COLO668 (cell line): ENCODE data around the gene ROBO1.
"Not testable (repeated sequence)": the region's sequence is repeated elsewhere in the genome, so short reads cannot be mapped to it uniquely, and the experiment has no call there.

Experiments used
- DNase-seq: peaks from one replicate; lab custom pipeline; 2025; ENCODE audit not compliant: unreplicated experiment; lab: John Stamatoyannopoulos, UW

ROBO1 gene

DNA sequence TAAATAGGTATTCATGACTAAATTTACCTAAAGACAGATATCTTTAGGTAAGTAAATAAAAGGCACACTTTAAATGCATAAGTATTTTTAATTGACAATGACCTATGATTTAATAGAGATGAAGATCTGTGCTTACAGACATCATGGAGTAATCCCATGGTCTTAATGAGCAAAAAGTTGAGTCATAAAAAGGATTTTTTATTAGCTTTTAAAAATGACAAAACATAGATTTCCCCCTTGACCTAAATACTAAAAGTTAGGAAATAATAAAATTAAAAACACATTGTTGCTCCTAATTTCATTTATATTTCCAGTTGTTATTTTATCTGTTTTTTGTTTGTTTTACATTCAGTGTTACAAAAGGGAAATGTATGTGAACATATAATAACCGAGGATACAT is 1005.7 kb downstream of the ROBO1 start:
- no peak for DNase-seq

DNA sequence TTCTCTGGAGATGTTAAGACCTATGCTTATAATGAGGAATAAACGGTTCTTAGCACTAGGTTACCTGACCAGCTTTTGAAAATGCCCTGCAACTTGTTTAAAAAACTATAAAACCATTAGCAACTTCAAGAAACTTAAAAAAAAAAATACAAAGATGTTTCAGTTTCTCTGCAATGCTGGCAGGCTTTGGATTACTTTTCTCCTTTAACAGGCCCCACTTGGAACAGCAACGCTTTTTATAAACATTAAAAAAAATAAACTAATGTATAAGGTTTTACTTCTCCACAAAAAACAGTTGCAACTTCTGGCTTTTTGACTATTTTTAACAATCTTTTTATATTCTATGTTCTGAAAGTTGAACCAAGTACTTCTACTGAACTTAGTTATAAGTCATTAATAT is 1006.7 kb downstream of the ROBO1 start:
- DNase-seq, result no peak

DNA sequence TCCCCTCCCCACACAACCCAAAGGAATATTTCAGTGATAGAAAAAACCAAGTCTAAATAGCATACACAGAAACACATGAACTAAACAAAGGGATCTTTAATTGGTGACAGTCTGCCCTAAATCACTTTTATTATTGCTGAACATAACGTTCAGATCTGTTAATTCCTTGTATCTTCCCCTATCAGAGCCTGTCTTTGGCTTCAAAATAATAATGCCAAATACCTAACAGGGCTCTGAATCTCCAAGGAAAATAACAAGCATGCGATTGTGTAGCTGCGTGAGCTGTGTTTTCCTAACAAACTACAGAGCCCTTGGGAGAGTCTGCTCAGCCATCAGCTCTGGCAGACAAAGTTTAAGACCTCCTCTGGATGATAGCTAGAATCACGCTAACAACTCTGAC is 1010.1 kb downstream of the ROBO1 start:
- DNase-seq, result no peak

DNA sequence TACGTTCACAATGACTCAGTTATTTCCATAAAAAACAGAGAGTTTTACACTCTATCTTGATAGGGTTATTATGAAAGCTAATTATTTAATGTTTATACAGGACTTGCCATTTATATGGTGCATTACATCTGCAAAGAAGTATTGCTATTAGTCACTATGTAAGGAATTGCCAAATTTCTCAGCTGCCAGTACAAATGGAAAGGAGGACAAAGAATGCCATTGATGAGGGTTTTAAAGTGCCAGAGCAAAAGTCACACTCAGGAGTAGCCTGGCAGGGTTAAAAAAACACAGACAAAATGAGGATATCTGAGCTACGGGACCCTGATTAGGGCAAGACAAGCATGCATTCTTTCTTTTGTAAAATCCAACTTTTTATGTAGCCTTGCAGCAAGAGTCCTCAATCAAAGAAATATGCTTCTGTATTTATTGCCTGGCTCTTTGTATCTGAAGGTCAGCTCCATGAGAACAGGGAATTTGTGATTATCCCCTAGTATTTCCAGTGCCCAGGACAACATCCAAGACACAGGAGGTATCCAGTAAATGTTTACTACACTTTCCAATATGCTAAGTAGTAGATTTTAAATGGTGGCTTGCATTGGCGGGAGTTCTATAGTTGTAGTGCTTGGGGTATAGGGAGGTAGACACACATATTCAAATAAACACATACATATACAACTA is 1013.6 kb downstream of the ROBO1 start:
- no peak for DNase-seq

DNA sequence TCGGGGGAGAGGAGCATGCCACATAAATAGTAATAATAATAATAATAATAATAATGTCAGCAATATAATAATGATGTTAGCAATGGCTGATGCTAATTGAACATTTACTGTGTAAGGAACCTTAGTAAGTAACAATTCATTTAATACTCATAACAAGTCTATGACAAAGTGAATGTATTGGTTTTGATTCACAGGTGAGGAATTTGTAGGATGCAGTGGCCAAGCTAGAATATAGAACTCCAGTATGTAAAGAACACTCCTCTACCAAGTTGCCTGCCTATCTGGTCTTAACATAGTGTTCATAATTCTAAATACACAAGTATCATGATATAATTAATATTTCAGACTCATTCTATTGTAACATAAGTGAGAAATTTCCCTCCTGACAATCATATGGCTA is 1016.5 kb downstream of the ROBO1 start:
- DNase-seq, result no peak

DNA sequence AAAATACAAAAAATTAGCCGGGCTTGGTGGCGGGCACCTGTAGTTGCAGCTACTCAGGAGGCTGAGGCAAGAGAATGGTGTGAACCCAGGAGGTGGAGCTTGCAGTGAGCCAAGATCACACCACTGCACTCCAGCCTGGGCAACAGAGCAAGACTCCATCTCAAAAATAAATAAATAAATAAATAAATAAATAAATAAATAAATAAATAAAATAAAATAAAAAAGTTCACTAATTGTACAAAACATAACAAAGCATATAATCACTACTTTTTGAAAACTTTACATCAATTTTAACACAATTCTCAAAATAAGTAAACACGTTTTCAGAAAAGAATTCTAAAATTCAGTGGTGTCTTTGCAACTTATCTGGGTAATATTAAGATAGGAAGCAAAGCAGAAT is 1017.5 kb downstream of the ROBO1 start:
- DNase-seq, result not testable (repeated sequence)

DNA sequence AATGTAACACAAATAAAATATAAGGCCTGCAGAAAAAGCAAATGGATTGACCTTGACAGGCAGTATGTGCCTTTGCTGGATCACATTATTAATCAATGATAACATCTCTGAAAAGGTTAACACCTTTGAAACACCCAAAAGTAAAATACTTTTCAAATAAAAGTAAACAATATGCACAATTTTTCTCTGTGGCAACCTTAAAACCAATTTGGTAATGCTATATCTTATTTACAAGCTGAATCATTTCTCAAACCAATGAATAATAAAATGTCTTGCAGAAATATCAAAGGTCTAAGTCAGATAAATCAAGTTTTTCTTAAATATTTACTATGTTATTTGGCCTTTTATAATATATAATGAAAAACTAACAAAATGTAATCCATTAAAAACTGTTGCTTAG is 1018.7 kb downstream of the ROBO1 start:
- DNase-seq, result no peak

DNA sequence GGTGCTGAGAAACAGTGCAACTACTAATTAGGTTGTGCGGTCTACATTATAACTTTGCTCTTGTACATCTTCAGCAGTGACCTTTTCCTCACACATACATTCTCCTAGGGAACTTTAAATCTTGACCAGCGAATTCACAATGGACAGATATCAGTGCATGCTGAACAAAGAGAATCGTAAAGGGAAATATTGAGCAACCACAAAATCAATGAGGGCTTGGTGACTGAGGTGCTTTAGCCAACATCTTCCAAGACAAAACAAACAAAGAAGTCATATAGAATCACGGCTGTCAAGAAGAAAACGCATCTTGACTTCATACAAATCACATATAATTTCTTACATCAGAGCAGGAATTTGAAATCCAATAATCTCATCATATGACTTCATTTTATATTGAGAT is 1022.0 kb downstream of the ROBO1 start:
- no peak for DNase-seq

DNA sequence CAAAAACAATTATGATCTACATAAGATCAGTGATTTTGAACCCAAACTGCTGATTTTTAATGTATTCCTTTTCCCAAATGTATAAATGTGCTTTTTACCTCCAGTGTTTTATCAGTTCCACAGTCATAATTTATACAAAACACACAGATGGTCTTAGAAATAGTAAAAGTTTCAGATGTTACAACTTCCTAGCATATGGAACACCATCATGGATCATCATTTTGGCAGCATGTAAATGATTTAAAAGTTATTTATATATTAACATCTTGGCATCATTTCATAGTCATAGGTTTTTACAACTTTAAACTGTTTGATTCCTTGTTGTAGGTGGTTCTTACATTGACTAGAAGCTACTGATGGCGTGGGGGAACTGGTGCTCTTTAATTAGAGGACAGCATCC is 1025.3 kb downstream of the ROBO1 start:
- DNase-seq, result no peak

DNA sequence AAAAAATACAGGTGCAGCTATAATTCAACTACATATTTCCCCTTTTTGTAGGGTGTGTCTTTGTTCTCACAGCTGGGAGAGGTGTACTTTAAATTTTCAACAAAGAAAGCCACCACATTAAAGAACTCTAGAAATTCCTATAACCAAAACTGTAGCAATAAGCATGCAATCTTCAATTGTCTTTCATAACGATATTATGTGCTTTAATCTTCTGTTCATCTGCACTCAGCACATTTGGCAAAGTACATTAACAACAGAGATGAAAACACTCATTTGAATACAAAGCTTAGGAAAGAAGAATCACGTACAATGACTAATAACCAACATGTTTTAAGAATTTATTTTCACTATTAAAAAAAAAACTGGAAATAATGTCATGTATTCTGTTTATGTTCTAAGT is 1025.8 kb downstream of the ROBO1 start:
- DNase-seq, result no peak

DNA sequence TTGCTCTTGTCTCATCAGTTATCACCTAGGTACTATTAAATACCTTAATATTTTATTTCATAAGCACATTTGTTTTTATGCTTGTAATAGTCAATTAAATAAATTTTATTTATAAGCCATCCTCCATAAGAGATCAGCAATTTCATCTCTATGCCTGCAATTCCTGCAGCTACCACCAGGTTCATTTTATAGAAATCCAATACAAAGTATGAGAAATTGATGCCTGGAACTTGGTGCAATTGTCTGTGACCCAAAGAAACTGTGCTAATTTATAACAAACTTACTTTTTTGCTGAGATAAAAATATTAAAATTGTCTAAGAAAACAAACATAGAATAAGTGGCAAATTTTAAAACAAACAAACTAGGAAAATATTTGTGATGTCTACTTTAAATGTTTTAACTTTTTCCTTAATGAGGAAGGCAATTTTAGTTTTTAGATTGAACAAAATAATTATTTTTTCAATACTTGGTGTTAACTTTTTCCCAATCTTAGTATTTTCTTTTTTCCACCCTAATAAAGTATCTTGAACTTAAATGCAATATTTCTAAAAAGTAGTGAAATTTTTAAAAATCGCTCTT is 1026.6 kb downstream of the ROBO1 start:
- DNase-seq, result no peak

DNA sequence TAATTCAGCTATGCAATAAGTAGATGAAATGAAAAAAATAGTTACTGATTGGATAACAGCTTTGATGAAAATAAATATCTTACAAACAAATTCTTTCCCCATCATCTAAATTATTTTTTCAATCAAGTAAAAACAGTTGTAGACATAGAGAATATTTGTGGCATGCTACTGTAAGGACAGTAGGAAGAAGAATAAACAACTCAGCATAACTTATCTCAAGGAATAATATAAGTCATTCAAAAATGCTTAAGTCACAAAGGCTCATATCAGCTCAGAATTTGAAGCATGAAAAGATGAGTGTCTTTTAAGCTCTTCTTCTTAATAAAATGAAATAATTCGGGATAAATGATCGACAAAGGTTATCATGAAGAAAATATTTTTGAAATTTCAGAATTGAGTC is 1029.0 kb downstream of the ROBO1 start:
- DNase-seq, result no peak

DNA sequence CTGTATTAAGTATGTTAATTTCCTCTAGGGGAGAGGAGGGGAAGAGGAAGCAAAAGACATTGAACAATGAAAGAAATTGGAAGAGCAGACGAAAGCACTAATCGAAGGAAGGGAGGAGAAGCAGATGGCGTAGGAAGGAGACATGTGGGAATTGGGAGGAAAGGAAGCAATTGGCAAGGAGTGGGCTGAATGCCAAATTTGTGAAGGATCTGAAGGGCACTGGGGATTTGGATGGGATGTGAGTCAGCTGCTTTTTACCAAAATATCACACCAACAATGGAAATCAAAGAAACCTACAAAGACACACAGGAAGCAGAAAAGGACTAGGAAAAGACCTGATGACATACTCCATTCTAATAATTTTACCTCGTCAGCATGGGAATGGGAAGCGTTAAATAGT is 1029.8 kb downstream of the ROBO1 start:
- no peak for DNase-seq

DNA sequence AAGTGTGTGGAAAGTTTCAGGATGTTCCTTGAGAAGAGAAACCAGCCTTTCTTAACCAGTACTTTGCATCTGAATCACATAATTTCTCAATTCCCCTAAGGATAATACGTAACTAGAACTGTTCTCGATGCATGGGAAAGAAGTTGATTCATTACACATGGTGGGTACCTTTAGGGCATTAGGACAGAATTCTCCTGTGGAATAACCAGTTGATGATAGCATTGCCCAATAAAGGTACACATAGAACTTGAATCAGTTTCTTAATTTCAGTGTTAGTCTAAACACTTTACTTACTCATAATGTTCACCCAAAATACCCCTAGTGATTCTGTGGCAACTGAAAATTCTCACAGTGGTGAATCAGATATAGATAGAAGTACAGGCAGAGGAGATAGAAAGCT is 1030.9 kb downstream of the ROBO1 start:
- DNase-seq, result no peak

DNA sequence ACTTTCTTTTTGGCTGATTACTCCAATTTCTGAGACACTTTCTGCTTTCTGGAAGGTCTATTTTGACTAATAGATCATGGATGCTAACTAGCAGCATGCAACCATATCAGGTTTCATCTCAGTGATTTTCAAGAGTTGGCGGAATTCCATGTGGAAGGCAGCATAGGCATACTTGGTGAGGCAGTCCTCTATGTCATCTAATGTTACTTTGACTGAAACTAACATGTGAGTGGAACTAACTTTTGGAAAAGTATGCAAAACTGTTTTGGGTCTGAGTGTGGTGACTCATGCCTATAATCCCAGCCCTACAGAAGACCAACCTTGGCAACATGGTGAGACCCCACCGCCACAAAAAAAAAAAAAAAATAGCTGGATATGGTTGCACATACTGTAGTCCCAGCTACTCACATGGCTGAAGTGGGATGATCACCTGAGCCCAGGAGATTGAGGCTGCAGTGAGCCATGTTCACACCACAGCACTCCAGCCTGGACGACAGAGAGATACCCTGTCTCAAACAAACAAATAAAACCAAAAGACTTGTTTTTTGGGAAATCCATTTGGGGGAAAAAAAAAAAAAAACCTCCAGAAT is 1033.7 kb downstream of the ROBO1 start:
- DNase-seq, result peak; percentile 0

DNA sequence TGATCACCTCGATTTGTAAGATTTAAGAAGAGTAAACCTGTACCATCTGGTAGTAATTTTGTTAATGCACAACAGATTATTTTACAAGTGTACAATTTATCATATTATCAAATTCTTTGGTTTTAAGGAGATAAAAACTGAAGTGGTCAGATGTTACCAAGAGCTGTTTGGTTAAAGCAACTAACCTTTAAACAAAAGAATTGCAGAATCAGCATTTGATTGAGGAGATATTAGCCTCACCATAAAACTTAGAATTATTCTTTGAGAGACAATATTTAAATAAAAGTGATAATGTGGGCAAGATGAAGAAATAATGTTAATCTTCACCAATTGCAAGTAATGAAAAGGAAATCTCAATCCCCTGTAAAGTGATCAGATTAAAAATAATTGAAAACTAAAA is 1034.9 kb downstream of the ROBO1 start:
- DNase-seq, result no peak

DNA sequence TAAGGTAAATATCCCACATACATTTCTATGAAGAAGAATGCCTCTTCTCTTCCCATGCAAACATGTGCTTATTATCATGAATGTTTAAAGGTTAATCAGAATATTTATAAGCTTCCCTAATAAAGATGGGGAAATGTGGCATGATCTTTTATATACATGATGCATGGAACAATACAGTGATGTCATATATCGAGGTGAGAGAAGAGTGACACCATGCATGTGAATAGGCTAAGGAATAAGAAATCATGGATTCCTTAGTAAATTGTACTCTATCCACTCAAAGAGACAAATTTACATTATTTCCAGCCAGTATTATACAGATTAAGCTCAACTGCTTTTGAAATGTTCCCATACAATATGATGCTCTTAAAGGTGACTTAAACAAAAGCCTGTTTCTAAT is 1035.3 kb downstream of the ROBO1 start:
- DNase-seq, result no peak

DNA sequence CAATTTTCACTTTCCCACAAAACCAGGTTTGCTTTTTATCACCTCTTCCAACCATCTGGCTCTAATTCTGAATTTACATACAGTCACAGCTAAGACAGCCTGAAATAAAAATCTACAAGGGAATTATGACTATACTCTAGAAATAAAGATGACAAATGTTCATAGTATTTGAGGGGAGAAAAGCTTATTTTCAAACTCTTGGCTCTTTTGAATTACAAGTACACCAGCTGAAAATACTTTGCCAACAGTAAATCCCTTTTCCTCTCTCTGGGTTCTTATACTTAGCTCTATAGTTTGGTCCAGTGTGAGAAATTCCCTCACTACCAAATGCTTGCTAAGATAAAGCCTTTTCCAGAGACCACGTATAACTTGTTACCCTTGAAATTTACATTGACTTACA is 1037.9 kb downstream of the ROBO1 start:
- DNase-seq, result no peak

DNA sequence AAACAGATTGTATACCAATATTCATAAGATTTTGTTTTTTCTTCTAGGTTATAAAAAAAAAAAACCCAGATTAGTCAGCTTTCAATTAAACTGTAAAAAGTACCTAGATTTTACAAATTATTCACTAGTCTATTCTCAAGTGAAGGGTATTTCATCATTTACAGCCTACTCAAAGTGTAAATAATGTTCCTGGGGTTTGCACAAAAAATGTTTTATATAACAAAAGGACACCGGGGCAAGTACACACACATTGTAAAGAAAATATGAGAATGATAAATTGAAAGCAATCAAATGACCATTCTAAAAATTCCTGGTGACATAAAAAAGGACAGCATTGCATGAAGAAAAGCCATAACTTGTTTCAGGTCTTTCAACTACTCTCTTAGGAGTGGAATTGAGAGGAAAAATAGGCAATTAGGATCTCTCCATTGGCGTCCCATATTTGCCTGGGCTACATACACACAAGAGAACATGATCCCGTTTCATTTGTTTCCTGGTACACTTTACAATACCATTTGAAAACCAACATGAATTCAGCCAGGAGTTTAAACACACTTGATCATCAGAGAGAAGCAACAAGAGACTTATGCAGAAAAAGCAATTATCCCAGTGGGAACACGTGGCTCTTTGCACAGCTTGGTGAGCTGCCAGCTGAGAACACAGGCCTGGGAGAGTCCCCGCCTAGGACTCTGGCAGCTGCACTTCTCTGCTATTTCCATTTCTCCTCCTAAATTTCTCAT is 1039.2 kb downstream of the ROBO1 start:
- peak; percentile 73 for DNase-seq

DNA sequence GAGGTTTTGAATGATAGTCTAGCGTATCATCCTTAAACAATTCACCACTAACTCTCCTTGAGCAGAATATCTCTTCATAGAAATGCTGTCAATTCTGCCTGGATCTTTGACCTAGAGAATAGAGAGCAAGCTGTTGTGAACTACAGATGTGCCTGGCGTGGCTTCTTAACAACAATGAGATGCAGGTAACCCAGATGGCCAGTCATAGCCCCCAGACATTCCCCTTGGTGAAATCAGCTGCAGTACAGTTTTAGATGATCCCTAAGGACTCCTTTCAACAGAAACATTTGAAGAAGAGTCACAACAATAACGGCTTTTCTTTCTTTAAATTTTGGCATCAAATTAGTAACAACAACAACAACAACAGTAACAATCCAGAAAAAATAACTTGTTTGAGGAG is 1041.3 kb downstream of the ROBO1 start:
- no peak for DNase-seq

DNA sequence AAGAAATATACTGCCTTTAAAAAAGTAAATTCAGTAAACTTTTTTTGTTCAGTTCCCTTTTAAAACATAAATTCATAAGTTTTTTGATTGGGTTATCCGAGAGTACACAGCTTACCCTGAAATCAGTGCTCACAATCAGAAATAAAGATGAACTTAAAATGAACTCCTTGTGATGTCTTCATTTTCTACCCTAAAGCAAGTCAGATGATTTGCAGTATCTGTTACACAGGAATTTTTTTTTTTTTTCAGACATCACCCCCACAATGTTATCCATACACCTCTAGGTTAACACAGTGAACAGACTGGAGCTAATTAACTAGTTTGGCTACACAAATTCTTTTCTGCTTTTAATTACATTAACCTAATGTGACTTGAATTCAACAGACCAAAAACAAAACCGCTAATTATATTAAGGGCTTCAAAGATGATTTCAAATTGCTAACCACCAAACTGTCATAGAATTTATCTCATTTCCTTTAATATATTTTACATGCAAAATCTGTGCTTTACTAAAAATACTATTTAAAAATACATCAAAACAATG is 1042.0 kb downstream of the ROBO1 start:
- no peak for DNase-seq

DNA sequence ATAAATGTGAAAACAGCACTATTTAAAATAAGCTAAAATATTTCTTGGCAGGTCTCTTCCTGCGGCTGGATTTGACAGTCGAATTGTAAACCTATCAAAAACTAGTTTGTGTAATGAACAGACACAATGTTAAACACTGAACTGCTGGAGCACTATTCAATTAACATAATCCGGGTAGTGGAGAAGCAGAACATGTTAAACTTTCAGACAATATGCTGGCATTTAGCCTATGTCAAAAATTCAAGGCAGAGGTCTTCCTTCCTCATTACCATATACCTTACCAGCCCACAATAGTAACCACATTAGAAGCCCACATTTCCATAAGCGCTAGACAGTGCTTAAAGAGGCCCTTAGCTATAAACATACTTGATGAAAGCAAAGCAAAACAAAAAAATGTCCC is 1042.9 kb downstream of the ROBO1 start:
- DNase-seq, result no peak
